Measurements from ENCODE around the gene IFNL3. TPM values are rescaled to one million over a fixed set of nuclear protein-coding genes. Genes with fewer than 3 reads are reported as not detected.
A peak's percentile ranks its signal among the peaks of the same experiment; 100 is the strongest.

The IFNL3 gene
- total and polyA plus RNA-seq, 4 donors = not detected

- TF ChIP-seq, protein P1, sequence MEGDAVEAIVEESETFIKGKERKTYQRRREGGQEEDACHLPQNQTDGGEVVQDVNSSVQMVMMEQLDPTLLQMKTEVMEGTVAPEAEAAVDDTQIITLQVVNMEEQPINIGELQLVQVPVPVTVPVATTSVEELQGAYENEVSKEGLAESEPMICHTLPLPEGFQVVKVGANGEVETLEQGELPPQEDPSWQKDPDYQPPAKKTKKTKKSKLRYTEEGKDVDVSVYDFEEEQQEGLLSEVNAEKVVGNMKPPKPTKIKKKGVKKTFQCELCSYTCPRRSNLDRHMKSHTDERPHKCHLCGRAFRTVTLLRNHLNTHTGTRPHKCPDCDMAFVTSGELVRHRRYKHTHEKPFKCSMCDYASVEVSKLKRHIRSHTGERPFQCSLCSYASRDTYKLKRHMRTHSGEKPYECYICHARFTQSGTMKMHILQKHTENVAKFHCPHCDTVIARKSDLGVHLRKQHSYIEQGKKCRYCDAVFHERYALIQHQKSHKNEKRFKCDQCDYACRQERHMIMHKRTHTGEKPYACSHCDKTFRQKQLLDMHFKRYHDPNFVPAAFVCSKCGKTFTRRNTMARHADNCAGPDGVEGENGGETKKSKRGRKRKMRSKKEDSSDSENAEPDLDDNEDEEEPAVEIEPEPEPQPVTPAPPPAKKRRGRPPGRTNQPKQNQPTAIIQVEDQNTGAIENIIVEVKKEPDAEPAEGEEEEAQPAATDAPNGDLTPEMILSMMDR (IDR thresholded peaks at IDR 0.05; ENCODE audit: low read depth, low read length, missing input control) = peak; percentile 45
- TF ChIP-seq GABPA (IDR thresholded peaks at IDR 0.05 in 1 of 2, conservative IDR thresholded peaks at IDR 0.05 in 1 of 2) (no peak), JUND (IDR thresholded peaks at IDR 0.05) (no peak), HNF4G (IDR thresholded peaks at IDR 0.05) (no peak), MAX (IDR thresholded peaks at IDR 0.05) (no peak), FOXA2 (IDR thresholded peaks at IDR 0.05) (no peak), EGR1 (IDR thresholded peaks at IDR 0.05; ENCODE audit: low read depth in 2 of 2) (no peak), YY1 (IDR thresholded peaks at IDR 0.05) (no peak), RAD21 (IDR thresholded peaks at IDR 0.05) (peak; percentile 73 to 83)
These were observed 32.4 kb downstream of the IFNL3 start (continued) for GRCh38 chr19:39212375-39212742.

DNA sequence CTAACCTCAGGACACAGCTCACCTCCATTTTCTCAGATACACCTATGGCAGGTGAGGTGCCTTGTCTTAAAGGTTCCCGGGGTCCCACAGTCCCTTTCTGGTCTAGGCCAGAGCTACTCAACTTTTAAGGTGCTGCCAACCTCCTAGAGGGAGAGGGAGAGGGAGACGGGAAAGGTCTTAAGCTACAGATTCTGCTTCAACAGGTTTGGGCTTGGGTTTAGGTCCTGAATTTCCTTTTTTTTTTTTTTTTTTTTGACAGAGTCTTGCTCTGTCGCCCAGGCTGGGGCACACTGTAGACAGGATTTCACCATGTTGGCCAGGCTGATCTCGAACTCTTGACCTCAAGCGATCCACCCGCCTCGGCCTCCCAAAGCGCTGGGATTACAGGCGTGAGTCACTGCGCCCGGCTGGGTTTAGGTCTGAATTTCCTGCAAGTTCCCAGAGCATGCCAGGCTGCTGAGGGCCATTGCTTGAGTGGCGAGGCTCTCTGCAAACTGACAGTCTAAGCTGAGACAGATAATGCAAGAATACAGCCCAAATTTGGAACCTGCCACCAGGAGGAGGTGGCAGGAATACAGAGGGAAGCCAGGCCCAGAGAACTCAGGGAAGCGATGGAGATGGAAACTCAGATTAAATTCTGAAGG lies 33.0 kb downstream of the IFNL3 start:
- H3K36me3 ChIP-seq (ENCODE audit: control insufficient read depth in 4 of 4, insufficient read depth in 3 of 4, low read depth in 1 of 4, low read length in 3 of 4) = no peaks in the 10 kb centered on the region
- no peak for DNase-seq (ENCODE audit: low spot score)
- H3K4me3 ChIP-seq (ENCODE audit: low read depth in 1 of 3, low read length in 3 of 3) = no peak overlapping the region
- WGBS = 76% methylated on average over 13 of the region's 13 CpGs
- no peak overlapping the region for H3K27ac ChIP-seq (ENCODE audit: low read depth in 1 of 2, low read length in 2 of 2)
- TF ChIP-seq SP1 (IDR thresholded peaks at IDR 0.05) = no peak
- no peak for TF ChIP-seq ZBTB33 (IDR thresholded peaks at IDR 0.05)
- no peak for TF ChIP-seq MAX (IDR thresholded peaks at IDR 0.05)
- no peak for TF ChIP-seq TAF1 (conservative IDR thresholded peaks at IDR 0.05)
- TF ChIP-seq JUND (IDR thresholded peaks at IDR 0.05) = no peak
- no peak for TF ChIP-seq FOXA1 (IDR thresholded peaks at IDR 0.05)
- no peak for TF ChIP-seq ATF3 (IDR thresholded peaks at IDR 0.05)
- TF ChIP-seq GABPA (IDR thresholded peaks at IDR 0.05 in 1 of 2, conservative IDR thresholded peaks at IDR 0.05 in 1 of 2) = no peak
- TF ChIP-seq EGR1 (IDR thresholded peaks at IDR 0.05; ENCODE audit: low read depth in 2 of 2) = no peak
- TF ChIP-seq, protein P1 (IDR thresholded peaks at IDR 0.05; ENCODE audit: low read depth, low read length, missing input control) = no peak
- TF ChIP-seq HNF4G (IDR thresholded peaks at IDR 0.05) = no peak
- no peak for TF ChIP-seq RXRA (IDR thresholded peaks at IDR 0.05)
- no peak for TF ChIP-seq RAD21 (IDR thresholded peaks at IDR 0.05)
- no peak for TF ChIP-seq NR2F2 (IDR thresholded peaks at IDR 0.05)
- TF ChIP-seq YY1 (IDR thresholded peaks at IDR 0.05) = no peak
- TF ChIP-seq FOXA2 (IDR thresholded peaks at IDR 0.05) = no peak
- TF ChIP-seq REST (IDR thresholded peaks at IDR 0.05) = no peak
- no peak for TF ChIP-seq HNF4A (conservative IDR thresholded peaks at IDR 0.05)
- no peak overlapping the region for H3K9ac ChIP-seq (ENCODE audit: low read depth in 1 of 2, low read length in 2 of 2)
- peaks cover 0 to 2% (median 0%) of the 10 kb centered on the region in 4 donors for H3K9me3 ChIP-seq (ENCODE audit: control insufficient read depth in 4 of 4, low read length in 3 of 4)
- peaks cover 0 to 3% (median 0%) of the 10 kb centered on the region in 4 donors for H3K27me3 ChIP-seq (ENCODE audit: control insufficient read depth in 4 of 4, insufficient read depth in 4 of 4, low read length in 3 of 4)
- H3K4me1 ChIP-seq (ENCODE audit: control insufficient read depth in 4 of 4, insufficient read depth in 4 of 4, low read length in 3 of 4) = no peaks in the 10 kb centered on the region
